ENCODE results near the gene PCDHB4.
"Not testable (repeated sequence)": the region's sequence is repeated elsewhere in the genome, so short reads cannot be mapped to it uniquely, and the experiment has no call there.

The PCDHB4 gene

GRCh38 chr5:141121563-141121962, at the start of gene PCDHB4:
PCDHB4 (plus strand) TSS chr5:141121818; CDS start chr5:141121999, 181 bp downstream.
- no peaks in the 10 kb centered on the region for H3K36me3 ChIP-seq (ENCODE audit: control insufficient read depth, insufficient read depth, low read length)

GRCh38 chr5:141077826-141078225, 43.8 kb upstream of the PCDHB4 start:
- Histone ChIP-seq H3K27ac (ENCODE audit: low read depth, low read length) (no peak overlapping the region), H3K36me3 (ENCODE audit: control insufficient read depth, insufficient read depth, low read length) (no peaks in the 10 kb centered on the region), H3K9me3 (ENCODE audit: control insufficient read depth, insufficient read depth, low read length) (no peaks in the 10 kb centered on the region), H3K9ac (ENCODE audit: low read depth, low read length) (no peak overlapping the region), H3K27me3 (ENCODE audit: control insufficient read depth, insufficient read depth, low read length) (no peaks in the 10 kb centered on the region), H3K4me3 (ENCODE audit: low read depth, low read length) (0 out of 2 replicates have a peak overlapping the region, but pooled peaks have one; percentile 17), H3K4me1 (ENCODE audit: control insufficient read depth, insufficient read depth, low read length) (no peaks in the 10 kb centered on the region)

More at GRCh38 chr5:141121563-141121962, at the start of gene PCDHB4:
- Histone ChIP-seq H3K27ac (ENCODE audit: low read depth, low read length) (no peak within 1 kb of the TSS), H3K4me3 (ENCODE audit: low read depth, low read length) (0 out of 2 replicates have a peak within 1 kb of the TSS, but pooled peaks have one; percentile 30), H3K9me3 (ENCODE audit: control insufficient read depth, insufficient read depth, low read length) (peaks cover 4% of the 10 kb centered on the region), H3K9ac (ENCODE audit: low read depth, low read length) (no peak within 1 kb of the TSS), H3K4me1 (ENCODE audit: control insufficient read depth, insufficient read depth, low read length) (no peaks in the 10 kb centered on the region), H3K27me3 (ENCODE audit: control insufficient read depth, insufficient read depth, low read length) (no peaks in the 10 kb centered on the region)

- Histone ChIP-seq H3K4me1 (ENCODE audit: control insufficient read depth, insufficient read depth, low read length) (no peaks in the 10 kb centered on the region), H3K4me3 (ENCODE audit: low read depth, low read length) (no peak overlapping the region), H3K9ac (ENCODE audit: low read depth, low read length) (no peak overlapping the region), H3K27ac (ENCODE audit: low read depth, low read length) (no peak overlapping the region), H3K27me3 (ENCODE audit: control insufficient read depth, insufficient read depth, low read length) (no peaks in the 10 kb centered on the region), H3K36me3 (ENCODE audit: control insufficient read depth, insufficient read depth, low read length) (no peaks in the 10 kb centered on the region), H3K9me3 (ENCODE audit: control insufficient read depth, insufficient read depth, low read length) (no peaks in the 10 kb centered on the region)
Observed at GRCh38 chr5:141082228-141082627, 39.4 kb upstream of the PCDHB4 start.

- no peak overlapping the region for H3K27ac ChIP-seq (ENCODE audit: low read depth, low read length)
- peak overlapping the region; percentile 65 for H3K9ac ChIP-seq (ENCODE audit: low read depth, low read length)
Observed at GRCh38 chr5:141084487-141084989, 37.1 kb upstream of the PCDHB4 start.

GRCh38 chr5:141094481-141095262, 26.9 kb upstream of the PCDHB4 start, which contains the start of gene PCDHB2:
PCDHB2 (plus strand) TSS chr5:141094615; CDS start chr5:141094791, 176 bp downstream.
- H3K4me1 ChIP-seq (ENCODE audit: control insufficient read depth, insufficient read depth, low read length): no peaks in the 10 kb centered on the region
- 0 out of 2 replicates have a peak, but pooled peaks cover 3% of the 10 kb centered on the region for H3K36me3 ChIP-seq (ENCODE audit: control insufficient read depth, insufficient read depth, low read length)
- peak within 1 kb of the TSS; percentile 96 for H3K4me3 ChIP-seq (ENCODE audit: low read depth, low read length)
- H3K9me3 ChIP-seq (ENCODE audit: control insufficient read depth, insufficient read depth, low read length): no peaks in the 10 kb centered on the region
- no peaks in the 10 kb centered on the region for H3K27me3 ChIP-seq (ENCODE audit: control insufficient read depth, insufficient read depth, low read length)
- H3K9ac ChIP-seq (ENCODE audit: low read depth, low read length): peak within 1 kb of the TSS; percentile 97
- peak within 1 kb of the TSS; percentile 63 for H3K27ac ChIP-seq (ENCODE audit: low read depth, low read length)

More at GRCh38 chr5:141084487-141084989, 37.1 kb upstream of the PCDHB4 start:
- peak overlapping the region; percentile 59 for H3K4me3 ChIP-seq (ENCODE audit: low read depth, low read length)
- H3K4me1 ChIP-seq (ENCODE audit: control insufficient read depth, insufficient read depth, low read length): no peaks in the 10 kb centered on the region
- H3K27me3 ChIP-seq (ENCODE audit: control insufficient read depth, insufficient read depth, low read length): no peaks in the 10 kb centered on the region
- no peaks in the 10 kb centered on the region for H3K9me3 ChIP-seq (ENCODE audit: control insufficient read depth, insufficient read depth, low read length)
- H3K36me3 ChIP-seq (ENCODE audit: control insufficient read depth, insufficient read depth, low read length): no peaks in the 10 kb centered on the region

GRCh38 chr5:141095263-141095641, 26.4 kb upstream of the PCDHB4 start:
- Histone ChIP-seq H3K4me3 (ENCODE audit: low read depth, low read length) (peak overlapping the region; percentile 96), H3K4me1 (ENCODE audit: control insufficient read depth, insufficient read depth, low read length) (no peaks in the 10 kb centered on the region), H3K27ac (ENCODE audit: low read depth, low read length) (no peak overlapping the region), H3K36me3 (ENCODE audit: control insufficient read depth, insufficient read depth, low read length) (0 out of 2 replicates have a peak, but pooled peaks cover 3% of the 10 kb centered on the region), H3K9ac (ENCODE audit: low read depth, low read length) (peak overlapping the region; percentile 97), H3K27me3 (ENCODE audit: control insufficient read depth, insufficient read depth, low read length) (no peaks in the 10 kb centered on the region), H3K9me3 (ENCODE audit: control insufficient read depth, insufficient read depth, low read length) (no peaks in the 10 kb centered on the region)

- not testable (repeated sequence) for H3K4me1 ChIP-seq (ENCODE audit: control insufficient read depth, insufficient read depth, low read length); H3K27ac ChIP-seq (ENCODE audit: low read depth, low read length)
Observed at GRCh38 chr5:141096181-141096580, 25.4 kb upstream of the PCDHB4 start.

GRCh38 chr5:141096586-141096985, 25.0 kb upstream of the PCDHB4 start:
- H3K27ac ChIP-seq (ENCODE audit: low read depth, low read length); H3K4me3 ChIP-seq (ENCODE audit: low read depth, low read length); H3K9ac ChIP-seq (ENCODE audit: low read depth, low read length); H3K4me1 ChIP-seq (ENCODE audit: control insufficient read depth, insufficient read depth, low read length); H3K9me3 ChIP-seq (ENCODE audit: control insufficient read depth, insufficient read depth, low read length); H3K36me3 ChIP-seq (ENCODE audit: control insufficient read depth, insufficient read depth, low read length); H3K27me3 ChIP-seq (ENCODE audit: control insufficient read depth, insufficient read depth, low read length): not testable (repeated sequence)

More at GRCh38 chr5:141096181-141096580, 25.4 kb upstream of the PCDHB4 start:
- H3K27me3 ChIP-seq (ENCODE audit: control insufficient read depth, insufficient read depth, low read length); H3K9me3 ChIP-seq (ENCODE audit: control insufficient read depth, insufficient read depth, low read length); H3K9ac ChIP-seq (ENCODE audit: low read depth, low read length); H3K36me3 ChIP-seq (ENCODE audit: control insufficient read depth, insufficient read depth, low read length); H3K4me3 ChIP-seq (ENCODE audit: low read depth, low read length): not testable (repeated sequence)

GRCh38 chr5:141100243-141100805, 21.3 kb upstream of the PCDHB4 start, which contains the start of gene PCDHB3:
PCDHB3 (plus strand) TSS chr5:141100473; CDS start chr5:141100650, 177 bp downstream.
- H3K27ac ChIP-seq (ENCODE audit: low read depth, low read length): no peak within 1 kb of the TSS

GRCh38 chr5:141101059-141101458, 20.6 kb upstream of the PCDHB4 start:
- Histone ChIP-seq H3K9ac (ENCODE audit: low read depth, low read length) (no peak overlapping the region), H3K9me3 (ENCODE audit: control insufficient read depth, insufficient read depth, low read length) (0 out of 2 replicates have a peak, but pooled peaks cover 3% of the 10 kb centered on the region), H3K4me1 (ENCODE audit: control insufficient read depth, insufficient read depth, low read length) (no peaks in the 10 kb centered on the region), H3K27me3 (ENCODE audit: control insufficient read depth, insufficient read depth, low read length) (no peaks in the 10 kb centered on the region), H3K36me3 (ENCODE audit: control insufficient read depth, insufficient read depth, low read length) (0 out of 2 replicates have a peak, but pooled peaks cover 3% of the 10 kb centered on the region), H3K27ac (ENCODE audit: low read depth, low read length) (no peak overlapping the region), H3K4me3 (ENCODE audit: low read depth, low read length) (no peak overlapping the region)

More at GRCh38 chr5:141100243-141100805, 21.3 kb upstream of the PCDHB4 start, which contains the start of gene PCDHB3:
- 0 out of 2 replicates have a peak, but pooled peaks cover 3% of the 10 kb centered on the region for H3K9me3 ChIP-seq (ENCODE audit: control insufficient read depth, insufficient read depth, low read length)
- no peaks in the 10 kb centered on the region for H3K4me1 ChIP-seq (ENCODE audit: control insufficient read depth, insufficient read depth, low read length)
- H3K9ac ChIP-seq (ENCODE audit: low read depth, low read length): no peak within 1 kb of the TSS
- H3K27me3 ChIP-seq (ENCODE audit: control insufficient read depth, insufficient read depth, low read length): no peaks in the 10 kb centered on the region
- no peak within 1 kb of the TSS for H3K4me3 ChIP-seq (ENCODE audit: low read depth, low read length)
- 0 out of 2 replicates have a peak, but pooled peaks cover 3% of the 10 kb centered on the region for H3K36me3 ChIP-seq (ENCODE audit: control insufficient read depth, insufficient read depth, low read length)

Data from HUES48 (cell line).